Measurements from ENCODE around the gene ADCY7. TPM values are rescaled to one million over a fixed set of nuclear protein-coding genes. Genes with fewer than 3 reads are reported as not detected.

ADCY7 gene
- total and polyA plus RNA-seq, 9 donors = 10.2 to 78.9 (median 36.4) TPM

GRCh38 chr16:50273382-50273690, 7.0 kb downstream of the ADCY7 start:
- intact Hi-C loops (cut with DNase I) = no loop called here
- H3K27ac ChIP-seq = no peak overlapping the region
- no peak for DNase-seq
- 89 to 97% (median 91%) methylated on average over 2 of the region's 2 CpGs for WGBS, 3 donors
- TF ChIP-seq CTCF (IDR thresholded peaks at IDR 0.05) (no peak), POLR2A (IDR thresholded peaks at IDR 0.05) (no peak)
- H3K4me3 ChIP-seq = no peak overlapping the region
- no peaks in the 10 kb centered on the region for H3K27me3 ChIP-seq
- no peaks in the 10 kb centered on the region for H3K9me3 ChIP-seq
- no peaks in the 10 kb centered on the region for H3K36me3 ChIP-seq
- H3K4me1 ChIP-seq (ENCODE audit: insufficient read depth) = peaks cover 2% of the 10 kb centered on the region

GRCh38 chr16:50273888-50274325, 7.6 kb downstream of the ADCY7 start:
- peak in 2 of 5 donors; percentile 14 to 32 for DNase-seq
- H3K9me3 ChIP-seq = no peaks in the 10 kb centered on the region
- no peaks in the 10 kb centered on the region for H3K27me3 ChIP-seq
- H3K27ac ChIP-seq = no peak overlapping the region
- H3K36me3 ChIP-seq = no peaks in the 10 kb centered on the region
- H3K4me1 ChIP-seq (ENCODE audit: insufficient read depth) = no peaks in the 10 kb centered on the region
- intact Hi-C loops (cut with DNase I) = no loop called here
- no peak overlapping the region for H3K4me3 ChIP-seq
- no peak for TF ChIP-seq EP300 (IDR thresholded peaks at IDR 0.05)
- no peak for TF ChIP-seq CTCF (IDR thresholded peaks at IDR 0.05)
- no peak for TF ChIP-seq POLR2A (IDR thresholded peaks at IDR 0.05)
- 79 to 88% (median 79%) methylated on average over 13 of the region's 13 CpGs for WGBS, 3 donors

DNA sequence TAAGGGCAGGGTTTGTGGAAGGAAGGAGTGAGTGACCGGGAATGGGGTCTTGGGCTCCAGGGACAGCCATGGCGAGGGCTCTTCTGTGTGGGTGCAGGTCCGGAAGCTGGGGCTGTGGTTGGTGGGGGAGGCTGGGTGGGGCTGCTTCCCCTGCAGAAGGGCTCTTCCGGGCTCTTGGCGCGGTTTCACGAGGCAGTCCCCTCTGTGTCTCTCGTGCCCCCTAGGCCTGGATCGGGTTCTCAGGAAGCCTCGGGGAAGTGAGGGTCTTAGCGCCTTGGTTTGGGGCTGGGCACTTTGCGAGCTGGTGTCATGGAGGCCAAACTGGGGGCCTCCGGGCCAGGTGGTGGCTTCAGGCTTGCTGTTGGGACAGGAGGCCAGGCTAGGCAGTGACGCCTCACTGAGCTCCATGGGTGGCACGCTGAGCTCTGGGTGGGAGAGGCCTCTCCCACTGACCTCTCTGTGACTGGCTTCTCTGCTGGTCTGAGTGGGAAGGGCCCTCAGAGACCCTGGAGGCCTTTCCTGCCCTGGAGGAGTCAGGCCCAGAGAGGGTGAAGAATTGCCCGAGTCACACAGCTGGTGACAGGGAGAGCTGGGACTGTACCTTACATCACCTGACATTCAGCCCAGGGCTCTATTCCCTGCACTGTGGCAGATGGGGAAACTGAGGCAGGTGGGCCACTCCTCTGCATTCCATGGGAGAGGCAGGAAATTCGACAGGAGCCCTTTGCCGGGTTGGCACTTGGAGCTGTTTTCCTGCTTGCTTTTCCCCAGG, 8.2 kb downstream of the ADCY7 start:
- H3K36me3 ChIP-seq = no peaks in the 10 kb centered on the region
- WGBS, 3 donors = 85 to 95% (median 87%) methylated on average over 18 of the region's 18 CpGs
- no peaks in the 10 kb centered on the region for H3K9me3 ChIP-seq
- no peak overlapping the region for H3K27ac ChIP-seq
- no peaks in the 10 kb centered on the region for H3K27me3 ChIP-seq
- H3K4me1 ChIP-seq (ENCODE audit: insufficient read depth) = no peaks in the 10 kb centered on the region
- H3K4me3 ChIP-seq = no peak overlapping the region
- intact Hi-C loops (cut with DNase I) = no loop called here
- peak in 2 of 5 donors; percentile 20 to 21 for DNase-seq
- TF ChIP-seq POLR2A (IDR thresholded peaks at IDR 0.05) = no peak
- no peak for TF ChIP-seq CTCF (IDR thresholded peaks at IDR 0.05)
- TF ChIP-seq EP300 (IDR thresholded peaks at IDR 0.05) = no peak

GRCh38 chr16:50275098-50275415, 8.7 kb downstream of the ADCY7 start:
- Histone ChIP-seq H3K27ac (no peak overlapping the region), H3K9me3 (no peaks in the 10 kb centered on the region), H3K4me3 (no peak overlapping the region), H3K27me3 (no peaks in the 10 kb centered on the region), H3K4me1 (ENCODE audit: insufficient read depth) (no peaks in the 10 kb centered on the region), H3K36me3 (no peaks in the 10 kb centered on the region)
- DNase-seq = peak in 2 of 5 donors; percentile 10 to 21
- intact Hi-C loops (cut with DNase I) = no loop called here
- WGBS, 3 donors = 93 to 98% (median 95%) methylated on average over 3 of the region's 3 CpGs
- TF ChIP-seq EP300 (IDR thresholded peaks at IDR 0.05) (no peak), POLR2A (IDR thresholded peaks at IDR 0.05) (no peak), CTCF (IDR thresholded peaks at IDR 0.05) (no peak)

Data from ovary (tissue), 9 donors.